Activated CD8-positive, alpha-beta T cell treated with anti-CD3 and anti-CD28 coated beads, Interleukin-2, amount 10 ng/mL, durations not matched to agents 7 days and 5 days (primary cell): ENCODE measurements around the gene RAB3GAP2. TPM values are rescaled to one million over a fixed set of nuclear protein-coding genes. Genes with fewer than 3 reads are reported as not detected.
"Not testable (repeated sequence)": the region's sequence is repeated elsewhere in the genome, so short reads cannot be mapped to it uniquely, and the experiment has no call there.

ENCODE experiments used
- ATAC-seq: fragments of 150-1000 bp; cut with Tn5 transposase; one replicate; pipeline ENCODE4 v1.10.0; 2021; ENCODE audit warnings: moderate library complexity
- CTCF ChIA-PET: fragments of 350-600 bp; sonication (Branson Sonifier 250); formaldehyde crosslinking; loops from one replicate; lab custom pipeline; 2021; ENCODE audit warnings: antibody characterized with exemption; lab: Charles Lee
- POLR2A ChIA-PET: fragments of 350-600 bp; sonication (Branson Sonifier 250); formaldehyde crosslinking; loops from one replicate; lab custom pipeline; 2021; ENCODE audit warnings: antibody characterized with exemption; lab: Charles Lee
- DNase-seq: peaks from one replicate; pipeline ENCODE4 v3.0.0-alpha.2; 2020
- H3K27ac Mint-ChIP-seq: one replicate; pipeline ENCODE4 v1.8.0; 2021; ENCODE audit warnings: mild to moderate bottlenecking, mixed read lengths
- H3K27me3 Mint-ChIP-seq: one replicate; pipeline ENCODE4 v1.8.0; 2021; ENCODE audit warnings: low read depth, mixed read lengths
- H3K36me3 Mint-ChIP-seq: one replicate; pipeline ENCODE4 v1.8.0; 2021; ENCODE audit warnings: low read depth, mixed read lengths
- H3K4me1 Mint-ChIP-seq: one replicate; pipeline ENCODE4 v1.8.0; 2021; ENCODE audit warnings: low read depth, mixed read lengths
- H3K4me3 Mint-ChIP-seq: one replicate; pipeline ENCODE4 v1.8.0; 2021; ENCODE audit warnings: mild to moderate bottlenecking, mixed read lengths
- H3K9me3 Mint-ChIP-seq: one replicate; pipeline ENCODE4 v1.8.0; 2022; ENCODE audit warnings: mixed read lengths; ENCODE audit not compliant: insufficient read depth
- total RNA-seq, 2 experiments: library from RNA; stranded (reverse); gene quantifications; one replicate each; pipeline ENCODE4 v1.2.3, GENCODE V29; 2021

Gene RAB3GAP2
- total RNA-seq, 2 experiments from 2014 or later: 46.1 to 52.3 TPM

DNA sequence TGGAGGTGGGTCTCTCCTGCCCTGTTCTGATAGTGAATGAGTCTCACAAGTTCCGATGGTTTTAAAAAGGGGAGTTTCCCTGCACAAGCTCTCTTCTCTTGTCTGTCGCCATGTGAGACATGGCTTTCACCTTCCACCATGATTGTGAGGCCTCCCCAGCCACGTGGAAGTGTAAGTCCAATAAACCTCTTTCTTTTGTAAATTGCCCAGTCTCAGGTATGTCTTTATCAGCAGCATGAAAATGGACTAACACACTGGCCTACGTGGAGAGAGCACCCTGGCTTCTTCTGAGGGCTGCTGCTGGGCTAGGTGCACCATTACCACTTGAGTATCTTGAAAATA, 51.6 kb downstream of the RAB3GAP2 start:
- H3K27ac Mint-ChIP-seq, DNase-seq, H3K27me3 Mint-ChIP-seq, H3K36me3 Mint-ChIP-seq, H3K4me1 Mint-ChIP-seq, ATAC-seq, H3K9me3 Mint-ChIP-seq, H3K4me3 Mint-ChIP-seq, POLR2A ChIA-PET: not testable (repeated sequence)
- CTCF ChIA-PET: interaction anchor here (1.0 to 2.4 kb wide), 2 partner anchors 9 to 512 kb away, joined by 3 to 10 read pairs; no protein-coding TSS in a partner anchor

DNA sequence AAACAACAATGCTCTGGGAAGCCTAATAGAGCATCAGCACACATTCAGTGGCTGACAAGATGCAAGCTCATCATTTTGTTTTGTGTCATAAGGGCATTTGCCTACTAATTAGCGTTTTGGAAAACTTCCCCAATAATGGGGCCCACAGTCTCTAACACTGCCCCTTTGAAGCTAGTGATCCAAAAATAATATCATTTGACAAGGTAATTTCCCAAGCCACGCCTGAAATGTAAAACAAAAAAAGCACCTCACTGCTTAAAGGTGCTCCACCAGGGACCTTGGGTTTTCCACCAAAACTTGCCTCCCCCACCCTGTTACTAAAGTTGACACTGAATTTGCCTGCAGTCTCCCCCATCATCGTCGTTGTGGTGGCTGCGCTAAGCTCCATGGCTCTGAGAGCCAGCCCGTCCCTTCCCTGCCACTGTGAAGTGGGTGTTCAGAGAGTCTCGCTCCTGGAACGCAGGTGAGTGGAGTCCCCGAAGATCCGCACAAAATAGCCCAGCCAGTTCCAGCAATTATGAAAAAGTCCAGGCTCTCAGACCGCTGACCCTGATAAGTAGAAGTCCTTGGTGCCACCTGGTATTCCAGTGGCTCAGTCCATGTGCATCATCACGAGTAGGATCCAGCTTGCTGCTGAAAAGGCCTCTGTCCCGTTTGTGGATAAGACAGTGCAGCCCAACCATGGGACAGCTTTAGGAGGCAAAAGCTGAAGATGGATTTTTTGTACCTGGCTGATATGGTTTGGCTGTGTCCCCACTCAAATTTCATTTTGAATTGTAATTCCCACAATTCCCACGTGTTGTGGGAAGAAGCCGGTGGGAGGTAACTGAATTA, 52.2 kb downstream of the RAB3GAP2 start:
- POLR2A ChIA-PET: interaction anchor here (0.8 kb wide), 1 partner anchor 52 kb away, joined by 3 read pairs; the partner anchor contains the start of gene RAB3GAP2
- H3K4me1 Mint-ChIP-seq: no peaks in the 10 kb centered on the region

DNA sequence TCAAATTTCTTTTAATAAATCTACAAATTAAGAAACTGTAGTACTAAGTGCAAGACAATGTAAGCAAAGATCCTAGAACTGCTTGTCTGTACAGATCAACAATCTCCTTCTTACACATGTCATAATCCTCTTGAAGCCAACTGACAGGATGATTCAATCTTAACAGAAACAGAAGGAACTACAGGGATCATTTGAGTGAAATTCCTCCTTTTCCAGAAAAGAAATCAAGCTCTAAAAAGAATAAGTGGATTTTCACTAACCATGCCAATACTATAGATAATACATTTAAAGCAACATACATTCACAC, 53.2 kb downstream of the RAB3GAP2 start:
- H3K4me1 Mint-ChIP-seq: no peaks in the 10 kb centered on the region
- no peak overlapping the region for H3K27ac Mint-ChIP-seq
- H3K27me3 Mint-ChIP-seq: no peaks in the 10 kb centered on the region
- ATAC-seq: no peak
- H3K9me3 Mint-ChIP-seq: no peaks in the 10 kb centered on the region
- ChIA-PET POLR2A (interaction anchor here (0.8 kb wide), 1 partner anchor 53 kb away, joined by 3 read pairs; the partner anchor contains the start of gene RAB3GAP2), CTCF (interaction anchor here (1.2 to 2.4 kb wide), 4 partner anchors 11 to 515 kb away, joined by 5 to 10 read pairs (median 6); no protein-coding TSS in a partner anchor)
- no peak for DNase-seq
- H3K36me3 Mint-ChIP-seq: peaks cover 6% of the 10 kb centered on the region
- no peak overlapping the region for H3K4me3 Mint-ChIP-seq

More for the DNA sequence above, 52.2 kb downstream of the RAB3GAP2 start:
- ATAC-seq: no peak
- Mint-ChIP-seq H3K36me3 (peaks cover 6% of the 10 kb centered on the region), H3K27ac (no peak overlapping the region), H3K9me3 (no peaks in the 10 kb centered on the region), H3K27me3 (no peaks in the 10 kb centered on the region), H3K4me3 (no peak overlapping the region)
- CTCF ChIA-PET: interaction anchor here (1.0 to 2.4 kb wide), 4 partner anchors 10 to 513 kb away, joined by 3 to 10 read pairs (median 6); no protein-coding TSS in a partner anchor
- no peak for DNase-seq

DNA sequence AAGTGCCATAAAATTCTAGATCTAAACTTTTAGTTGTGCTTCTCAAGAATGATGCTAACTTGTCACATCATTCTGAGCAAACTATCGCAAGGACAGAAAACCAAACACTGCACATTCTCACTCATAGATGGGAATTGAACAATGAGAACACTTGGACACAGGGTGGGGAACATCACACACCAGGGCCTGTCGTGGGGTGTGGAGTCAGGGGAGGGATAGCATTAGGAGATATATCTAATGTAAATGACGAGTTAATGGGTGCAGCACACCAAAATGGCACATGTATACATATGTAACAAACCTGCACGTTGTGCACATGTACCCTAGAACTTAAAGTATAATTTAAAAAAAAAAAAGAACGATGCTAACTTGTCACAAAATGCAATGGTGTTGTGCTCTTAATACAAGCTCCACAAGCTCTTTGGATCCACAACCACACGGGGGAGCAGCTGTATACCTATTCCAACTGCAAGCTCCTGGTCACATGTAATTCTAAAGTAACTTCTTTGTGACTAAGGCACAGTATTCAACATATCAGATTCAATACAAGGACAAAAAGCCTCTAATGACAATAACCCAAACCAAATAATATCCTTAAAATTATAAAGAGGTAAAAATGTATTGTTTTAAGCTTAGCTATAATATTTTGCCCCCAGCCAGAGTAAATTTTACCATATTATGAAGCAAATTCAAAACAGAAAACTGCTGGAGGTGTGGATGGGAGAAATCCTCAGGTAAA, 53.7 kb downstream of the RAB3GAP2 start:
- DNase-seq: peak; percentile 46
- POLR2A ChIA-PET, H3K4me3 Mint-ChIP-seq, H3K4me1 Mint-ChIP-seq, H3K27ac Mint-ChIP-seq, ATAC-seq, H3K36me3 Mint-ChIP-seq, H3K27me3 Mint-ChIP-seq, H3K9me3 Mint-ChIP-seq: not testable (repeated sequence)
- CTCF ChIA-PET: interaction anchor here (1.2 to 2.4 kb wide), 4 partner anchors 11 to 515 kb away, joined by 5 to 10 read pairs (median 6); no protein-coding TSS in a partner anchor

DNA sequence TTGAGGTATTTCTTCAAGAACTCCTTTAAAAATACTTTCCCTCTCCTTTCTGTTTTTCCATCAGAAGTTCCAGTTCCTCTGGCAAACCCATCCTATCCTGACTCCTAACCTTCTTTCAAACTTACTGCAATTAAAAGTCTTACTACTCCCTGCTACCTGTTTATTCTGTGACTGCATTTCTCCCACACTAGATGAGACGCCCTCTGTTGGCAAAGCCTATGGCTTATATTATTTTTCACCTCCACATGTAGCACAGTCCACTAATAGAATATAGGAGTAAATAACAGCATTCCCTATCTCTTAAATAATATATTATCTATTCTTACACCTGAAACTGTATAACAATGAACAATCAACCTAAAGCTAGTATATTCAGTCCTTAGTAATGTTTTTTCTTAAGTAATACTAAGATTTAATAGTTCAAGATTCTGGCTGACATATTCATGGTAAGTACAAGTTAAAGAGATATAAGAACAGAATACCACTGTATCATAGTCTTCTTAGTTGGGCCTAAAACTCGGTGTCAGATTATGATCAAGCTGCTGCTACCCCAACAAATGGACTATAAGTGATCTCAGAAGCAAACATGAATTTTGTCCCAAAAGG, 54.8 kb downstream of the RAB3GAP2 start:
- DNase-seq (no peak), ATAC-seq (no peak)
- Mint-ChIP-seq H3K4me3 (no peak overlapping the region), H3K9me3 (no peaks in the 10 kb centered on the region), H3K4me1 (no peaks in the 10 kb centered on the region), H3K36me3 (peaks cover 11% of the 10 kb centered on the region), H3K27me3 (no peaks in the 10 kb centered on the region), H3K27ac (no peak overlapping the region)
- CTCF ChIA-PET: interaction anchor here (0.6 to 2.3 kb wide), 5 partner anchors 9 to 79 kb away, joined by 3 to 9 read pairs (median 3); no protein-coding TSS in a partner anchor
- POLR2A ChIA-PET: no interaction called here

DNA sequence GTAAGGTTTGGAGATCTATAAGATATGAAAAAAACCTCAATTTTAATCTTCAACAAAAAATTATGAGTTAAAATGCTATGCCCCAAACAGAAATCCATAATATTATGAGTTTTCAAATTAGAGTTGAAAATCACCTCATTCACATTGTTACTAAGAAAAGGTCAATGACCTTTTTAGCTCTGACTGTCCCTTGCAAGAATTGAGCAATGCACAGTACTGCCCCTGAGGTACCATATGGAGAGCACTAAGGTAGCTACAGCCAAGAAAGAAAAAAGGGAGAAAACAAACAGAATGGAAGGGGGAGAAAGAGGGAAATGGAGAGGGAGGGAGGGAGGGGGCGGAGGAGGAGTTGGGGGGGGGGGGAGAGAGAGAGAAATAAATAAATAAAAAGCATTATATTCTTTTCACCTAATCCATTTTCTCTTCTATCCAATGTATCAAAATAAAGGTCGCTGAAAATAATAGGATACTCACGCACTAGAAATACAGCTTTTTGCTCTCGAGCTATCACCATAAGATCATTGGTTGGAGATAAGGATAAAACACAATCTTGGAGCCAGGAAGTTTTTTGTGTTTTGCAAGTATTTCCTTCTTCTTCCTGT, 58.8 kb downstream of the RAB3GAP2 start:
- Mint-ChIP-seq H3K27me3 (no peaks in the 10 kb centered on the region), H3K36me3 (peaks cover 32% of the 10 kb centered on the region), H3K9me3 (no peaks in the 10 kb centered on the region), H3K27ac (no peak overlapping the region), H3K4me1 (no peaks in the 10 kb centered on the region), H3K4me3 (no peak overlapping the region)
- no peak for DNase-seq
- CTCF ChIA-PET: no interaction called here
- ATAC-seq: no peak
- POLR2A ChIA-PET: interaction anchor here (0.6 kb wide), 1 partner anchor 55 kb away, joined by 3 read pairs; no protein-coding TSS in a partner anchor

DNA sequence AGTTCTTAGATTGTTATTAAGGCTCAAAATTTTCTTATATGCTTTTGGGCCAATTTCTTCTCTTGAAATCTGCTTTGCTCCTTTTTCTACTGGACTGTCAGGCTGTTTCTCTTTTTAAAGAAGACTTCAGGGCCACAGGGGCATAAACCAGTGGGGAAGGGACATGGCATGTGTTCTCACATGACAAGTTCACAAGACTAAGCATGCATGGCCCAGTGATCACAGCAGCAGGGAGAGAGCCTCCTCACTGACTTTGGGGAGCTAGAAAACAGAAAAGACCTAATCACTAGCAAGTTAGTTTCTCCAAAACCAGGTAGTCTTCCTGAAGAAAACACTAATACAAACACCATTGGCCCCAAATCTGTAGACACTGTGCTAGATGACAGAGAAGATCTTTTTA, 64.8 kb downstream of the RAB3GAP2 start:
- Mint-ChIP-seq H3K36me3 (peaks cover 57% of the 10 kb centered on the region), H3K27ac (no peak overlapping the region)
- CTCF ChIA-PET: no interaction called here

DNA sequence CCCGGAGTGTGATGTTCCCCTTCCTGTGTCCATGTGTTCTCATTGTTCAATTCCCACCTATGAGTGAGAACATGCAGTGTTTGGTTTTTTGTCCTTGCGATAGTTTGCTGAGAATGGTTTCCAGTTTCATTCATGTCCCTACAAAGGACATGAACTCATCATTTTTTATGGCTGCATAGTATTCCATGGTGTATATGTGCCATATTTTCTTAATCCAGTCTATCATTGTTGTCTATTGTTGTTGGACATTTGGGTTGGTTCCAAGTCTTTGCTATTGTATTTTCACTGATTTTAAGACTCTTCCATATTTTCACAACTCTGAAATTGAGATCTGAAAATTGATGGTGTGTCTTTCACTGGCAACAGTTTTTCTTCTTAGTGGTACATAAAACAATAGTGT, 67.5 kb downstream of the RAB3GAP2 start:
- H3K27me3 Mint-ChIP-seq, DNase-seq, H3K27ac Mint-ChIP-seq, CTCF ChIA-PET, H3K4me3 Mint-ChIP-seq, H3K4me1 Mint-ChIP-seq, POLR2A ChIA-PET, ATAC-seq, H3K9me3 Mint-ChIP-seq: not testable (repeated sequence)
- H3K36me3 Mint-ChIP-seq: peaks cover 40% of the 10 kb centered on the region

More for the DNA sequence above, 64.8 kb downstream of the RAB3GAP2 start:
- POLR2A ChIA-PET: no interaction called here
- ATAC-seq: no peak
- no peak for DNase-seq
- Mint-ChIP-seq H3K9me3 (no peaks in the 10 kb centered on the region), H3K27me3 (no peaks in the 10 kb centered on the region), H3K4me1 (no peaks in the 10 kb centered on the region), H3K4me3 (no peak overlapping the region)

DNA sequence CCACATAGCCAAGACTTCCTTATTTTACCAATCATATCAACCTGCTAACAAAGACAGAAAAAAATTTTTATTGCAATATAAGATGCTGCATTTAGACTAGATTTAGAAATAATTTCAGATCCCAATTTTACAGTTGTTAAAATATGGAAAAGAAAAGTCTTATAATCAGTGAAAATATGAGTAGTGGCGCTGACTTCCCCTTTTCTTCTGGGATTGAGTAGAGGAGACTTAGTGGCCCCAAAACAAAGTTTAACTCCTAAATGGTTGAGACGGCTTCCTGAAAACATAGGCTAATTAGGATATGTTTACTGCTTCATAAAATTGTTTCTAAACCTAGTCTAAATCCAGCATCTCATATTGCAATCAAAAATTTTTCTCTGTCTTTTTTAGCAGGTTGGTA, 68.4 kb downstream of the RAB3GAP2 start:
- no peak overlapping the region for H3K27ac Mint-ChIP-seq
- ChIA-PET CTCF (no interaction called here), POLR2A (no interaction called here)
- peaks cover 32% of the 10 kb centered on the region for H3K36me3 Mint-ChIP-seq
- H3K4me1 Mint-ChIP-seq: no peaks in the 10 kb centered on the region
- DNase-seq (no peak), ATAC-seq (no peak)
- no peaks in the 10 kb centered on the region for H3K27me3 Mint-ChIP-seq
- H3K9me3 Mint-ChIP-seq: no peaks in the 10 kb centered on the region
- H3K4me3 Mint-ChIP-seq: no peak overlapping the region

DNA sequence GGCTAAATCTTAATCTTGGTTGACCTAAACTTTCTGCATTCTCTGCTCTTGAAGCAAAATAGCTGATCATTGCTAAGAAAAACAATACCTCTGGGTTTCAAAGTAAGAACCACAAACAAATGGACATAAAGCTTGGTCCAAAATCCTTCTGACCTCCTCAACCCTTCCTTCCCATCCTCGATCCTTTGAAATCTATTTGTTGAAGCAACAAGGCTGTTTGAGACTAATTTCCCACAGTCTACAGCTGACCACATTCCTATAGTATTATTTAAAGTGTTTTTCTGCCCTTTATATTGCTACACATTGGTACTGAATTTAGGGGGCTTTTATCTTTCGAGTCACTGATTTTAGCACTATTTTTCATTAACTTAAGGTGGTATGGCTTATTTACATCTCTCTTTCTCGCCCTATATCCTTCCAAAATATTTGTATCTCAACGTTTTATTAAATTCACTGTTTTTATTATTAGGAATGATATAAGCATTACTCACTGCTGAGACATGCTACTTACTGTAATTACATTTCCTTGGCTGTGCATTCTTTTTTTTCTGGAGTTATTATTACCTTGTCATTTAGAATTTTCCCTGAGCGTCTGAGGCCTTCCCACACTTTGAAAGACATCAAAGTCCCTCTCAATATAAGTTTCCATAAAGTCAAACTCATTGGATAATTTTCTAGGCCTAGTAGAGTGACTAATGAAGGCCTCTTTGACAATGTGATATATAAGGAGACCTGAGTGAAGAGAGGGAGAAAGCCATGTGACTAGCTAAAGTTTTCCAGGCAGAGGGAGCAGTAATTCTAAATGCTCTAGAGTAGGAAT, 73.9 kb downstream of the RAB3GAP2 start:
- Mint-ChIP-seq H3K9me3 (no peaks in the 10 kb centered on the region), H3K4me3 (no peak overlapping the region), H3K27me3 (no peaks in the 10 kb centered on the region), H3K4me1 (no peaks in the 10 kb centered on the region), H3K36me3 (peaks cover 6% of the 10 kb centered on the region), H3K27ac (no peak overlapping the region)
- ChIA-PET POLR2A (no interaction called here), CTCF (interaction anchor here (0.8 to 1.3 kb wide), 2 partner anchors 9 to 18 kb away, joined by 3 to 7 read pairs; no protein-coding TSS in a partner anchor)
- no peak for ATAC-seq
- DNase-seq: no peak
